Parathyroid adenoma (tissue), 2 donors: ENCODE data around the gene ZNF362.

Source experiments
- H2AFZ ChIP-seq: fragments of 300-600 bp; sonication (generic); one replicate; pipeline ENCODE4 v1.7.0; 2017; ENCODE audit warnings: antibody characterized with exemption, mild to moderate bottlenecking
- H3K27ac ChIP-seq: fragments of 300-600 bp; sonication (generic); one replicate; pipeline ENCODE4 v1.7.0; 2017
- H3K27me3 ChIP-seq: fragments of 300-600 bp; sonication (generic); one replicate; pipeline ENCODE4 v1.7.0; 2017; ENCODE audit warnings: low read length; ENCODE audit not compliant: control insufficient read depth, insufficient read depth
- H3K36me3 ChIP-seq: fragments of 300-600 bp; sonication (generic); one replicate; pipeline ENCODE4 v1.7.0; 2017; ENCODE audit warnings: low read length; ENCODE audit not compliant: control insufficient read depth, insufficient read depth
- H3K4me1 ChIP-seq: fragments of 300-600 bp; sonication (generic); one replicate; pipeline ENCODE4 v1.7.0; 2017; ENCODE audit warnings: control low read depth
- H3K4me2 ChIP-seq: fragments of 300-600 bp; sonication (generic); one replicate; pipeline ENCODE4 v1.7.0; 2017; ENCODE audit warnings: low read length
- H3K4me3 ChIP-seq: fragments of 300-600 bp; sonication (generic); one replicate; pipeline ENCODE4 v1.7.0; 2017; ENCODE audit warnings: low read depth, low read length
- H3K79me2 ChIP-seq: fragments of 300-600 bp; sonication (generic); one replicate; pipeline ENCODE4 v1.7.0; 2017; ENCODE audit warnings: control low read depth
- H3K9ac ChIP-seq: fragments of 300-600 bp; sonication (generic); one replicate; pipeline ENCODE4 v1.7.0; 2017; ENCODE audit warnings: mild to moderate bottlenecking
- H3K9me3 ChIP-seq: fragments of 300-600 bp; sonication (generic); one replicate; pipeline ENCODE4 v1.7.0; 2017; ENCODE audit warnings: low read length; ENCODE audit not compliant: control insufficient read depth
- CTCF ChIP-seq: fragments of 300-600 bp; sonication (generic); IDR thresholded peaks from one replicate; pipeline ENCODE4 v1.7.0; 2017; ENCODE audit warnings: antibody characterized with exemption, mild to moderate bottlenecking
- donor health status: primary hyperparathyroidism.

Gene ZNF362

GRCh38 chr1:33271666-33272505, 15.6 kb downstream of the ZNF362 start:
- H3K9me3 ChIP-seq, result no peaks in the 10 kb centered on the region
- H3K27me3 ChIP-seq, result no peaks in the 10 kb centered on the region
- no peaks in the 10 kb centered on the region for H3K36me3 ChIP-seq
- no peak for TF ChIP-seq CTCF
- H3K4me1 ChIP-seq, result no peaks in the 10 kb centered on the region
- H3K4me3 ChIP-seq, result no peak overlapping the region
- H3K79me2 ChIP-seq, result peaks cover 18% of the 10 kb centered on the region
- no peak overlapping the region for H2AFZ ChIP-seq
- no peak overlapping the region for H3K4me2 ChIP-seq
- no peak overlapping the region for H3K9ac ChIP-seq
- no peak overlapping the region for H3K27ac ChIP-seq

GRCh38 chr1:33272509-33272908, 16.2 kb downstream of the ZNF362 start:
- no peaks in the 10 kb centered on the region for H3K4me1 ChIP-seq
- H3K27ac ChIP-seq, result no peak overlapping the region
- H3K9ac ChIP-seq, result no peak overlapping the region

GRCh38 chr1:33272930-33273329, 16.6 kb downstream of the ZNF362 start:
- H3K79me2 ChIP-seq, result peaks cover 18% of the 10 kb centered on the region
- no peak overlapping the region for H3K4me2 ChIP-seq
- H3K27me3 ChIP-seq, result no peaks in the 10 kb centered on the region
- no peak overlapping the region for H3K4me3 ChIP-seq
- H3K9ac ChIP-seq, result no peak overlapping the region
- TF ChIP-seq CTCF, result no peak
- no peak overlapping the region for H2AFZ ChIP-seq
- no peaks in the 10 kb centered on the region for H3K4me1 ChIP-seq
- no peaks in the 10 kb centered on the region for H3K36me3 ChIP-seq
- H3K9me3 ChIP-seq, result no peaks in the 10 kb centered on the region
- H3K27ac ChIP-seq, result no peak overlapping the region

More at GRCh38 chr1:33272509-33272908, 16.2 kb downstream of the ZNF362 start:
- Histone ChIP-seq H3K9me3 (no peaks in the 10 kb centered on the region), H3K36me3 (no peaks in the 10 kb centered on the region), H3K4me3 (no peak overlapping the region), H3K27me3 (no peaks in the 10 kb centered on the region), H3K79me2 (peaks cover 18% of the 10 kb centered on the region), H2AFZ (no peak overlapping the region), H3K4me2 (no peak overlapping the region)
- TF ChIP-seq CTCF, result no peak

GRCh38 chr1:33273406-33273805, 17.1 kb downstream of the ZNF362 start:
- Histone ChIP-seq H3K27ac (no peak overlapping the region), H3K4me1 (no peaks in the 10 kb centered on the region), H3K4me3 (no peak overlapping the region), H3K9me3 (no peaks in the 10 kb centered on the region), H3K36me3 (no peaks in the 10 kb centered on the region), H3K9ac (no peak overlapping the region), H3K4me2 (no peak overlapping the region), H3K79me2 (peaks cover 18% of the 10 kb centered on the region), H2AFZ (no peak overlapping the region), H3K27me3 (no peaks in the 10 kb centered on the region)
- no peak for TF ChIP-seq CTCF

- Histone ChIP-seq H2AFZ (no peak overlapping the region), H3K9me3 (no peaks in the 10 kb centered on the region), H3K79me2 (peaks cover 17% of the 10 kb centered on the region), H3K27me3 (no peaks in the 10 kb centered on the region), H3K4me1 (no peaks in the 10 kb centered on the region), H3K36me3 (no peaks in the 10 kb centered on the region), H3K4me2 (no peak overlapping the region), H3K4me3 (no peak overlapping the region), H3K9ac (no peak overlapping the region), H3K27ac (no peak overlapping the region)
- TF ChIP-seq CTCF, result no peak
Observed at GRCh38 chr1:33273961-33274371, 17.7 kb downstream of the ZNF362 start.
